ENCODE data around the gene CEACAM18.

CEACAM18 gene

DNA sequence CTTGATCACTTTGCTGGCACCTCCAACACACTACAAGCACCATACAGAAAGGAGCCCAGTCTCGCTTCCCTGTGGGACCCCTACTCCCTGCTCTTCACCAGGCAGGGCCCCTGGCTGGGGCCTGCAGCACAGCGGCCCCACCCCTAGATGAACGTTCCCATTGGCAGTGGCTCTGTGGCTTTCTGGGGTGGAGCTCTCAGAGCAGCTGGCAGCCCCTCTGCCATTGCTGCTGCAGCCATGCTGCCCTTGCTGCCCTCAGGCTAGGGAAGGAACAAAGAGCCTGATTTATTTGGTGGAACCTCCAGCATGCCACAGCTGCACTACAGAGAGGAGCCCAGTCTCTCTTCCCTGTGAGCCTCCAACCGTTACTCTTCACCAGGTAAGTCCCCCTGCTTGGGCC is 47.3 kb downstream of the CEACAM18 start:
- TF ChIP-seq, protein P1, sequence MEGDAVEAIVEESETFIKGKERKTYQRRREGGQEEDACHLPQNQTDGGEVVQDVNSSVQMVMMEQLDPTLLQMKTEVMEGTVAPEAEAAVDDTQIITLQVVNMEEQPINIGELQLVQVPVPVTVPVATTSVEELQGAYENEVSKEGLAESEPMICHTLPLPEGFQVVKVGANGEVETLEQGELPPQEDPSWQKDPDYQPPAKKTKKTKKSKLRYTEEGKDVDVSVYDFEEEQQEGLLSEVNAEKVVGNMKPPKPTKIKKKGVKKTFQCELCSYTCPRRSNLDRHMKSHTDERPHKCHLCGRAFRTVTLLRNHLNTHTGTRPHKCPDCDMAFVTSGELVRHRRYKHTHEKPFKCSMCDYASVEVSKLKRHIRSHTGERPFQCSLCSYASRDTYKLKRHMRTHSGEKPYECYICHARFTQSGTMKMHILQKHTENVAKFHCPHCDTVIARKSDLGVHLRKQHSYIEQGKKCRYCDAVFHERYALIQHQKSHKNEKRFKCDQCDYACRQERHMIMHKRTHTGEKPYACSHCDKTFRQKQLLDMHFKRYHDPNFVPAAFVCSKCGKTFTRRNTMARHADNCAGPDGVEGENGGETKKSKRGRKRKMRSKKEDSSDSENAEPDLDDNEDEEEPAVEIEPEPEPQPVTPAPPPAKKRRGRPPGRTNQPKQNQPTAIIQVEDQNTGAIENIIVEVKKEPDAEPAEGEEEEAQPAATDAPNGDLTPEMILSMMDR (conservative IDR thresholded peaks at IDR 0.05), result no peak
- H3K27ac ChIP-seq, result no peak overlapping the region

DNA sequence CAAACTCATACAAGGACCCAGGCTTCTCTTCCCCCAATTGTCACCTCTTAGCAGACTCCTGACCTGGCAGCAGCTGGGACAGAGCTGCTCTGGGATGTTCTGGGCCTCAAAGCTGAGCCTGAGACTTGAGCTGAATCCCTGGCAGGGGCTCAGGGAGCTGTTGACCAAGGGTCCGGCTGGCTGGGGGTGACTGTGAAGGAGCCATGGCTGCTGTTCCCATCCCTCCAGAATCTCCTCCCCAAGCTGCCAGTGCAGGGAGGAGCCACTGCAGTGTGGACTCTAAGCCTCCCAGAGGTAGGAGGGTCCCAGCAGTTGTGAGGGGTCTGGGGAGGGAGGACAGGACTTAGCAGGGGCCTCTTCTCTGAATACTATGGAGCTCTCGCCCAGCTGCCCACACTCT is 51.0 kb downstream of the CEACAM18 start:
- no peak overlapping the region for H3K27ac ChIP-seq
- TF ChIP-seq, protein P1 (conservative IDR thresholded peaks at IDR 0.05), result no peak

DNA sequence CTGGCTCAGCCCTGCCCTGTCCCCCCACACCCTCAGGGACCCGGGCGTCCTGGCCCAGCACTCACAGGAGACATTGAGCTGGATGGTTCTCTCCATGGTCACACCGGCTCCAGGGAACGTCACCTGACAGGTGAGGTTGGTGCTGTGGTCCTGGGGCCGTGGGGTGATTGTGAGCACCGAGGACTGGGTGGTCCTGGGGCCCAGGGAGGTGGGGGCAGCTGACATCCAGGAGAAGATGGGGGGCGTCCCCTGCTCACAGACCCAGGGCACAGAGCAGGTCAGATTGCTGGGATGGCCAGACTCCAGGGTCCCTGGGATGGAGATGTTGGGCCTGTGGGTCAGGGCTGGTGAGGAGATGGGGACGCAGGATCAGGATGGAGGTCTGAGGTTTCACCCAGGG is 52.3 kb downstream of the CEACAM18 start:
- H3K27ac ChIP-seq, result no peak overlapping the region
- TF ChIP-seq, protein P1 (conservative IDR thresholded peaks at IDR 0.05), result no peak

DNA sequence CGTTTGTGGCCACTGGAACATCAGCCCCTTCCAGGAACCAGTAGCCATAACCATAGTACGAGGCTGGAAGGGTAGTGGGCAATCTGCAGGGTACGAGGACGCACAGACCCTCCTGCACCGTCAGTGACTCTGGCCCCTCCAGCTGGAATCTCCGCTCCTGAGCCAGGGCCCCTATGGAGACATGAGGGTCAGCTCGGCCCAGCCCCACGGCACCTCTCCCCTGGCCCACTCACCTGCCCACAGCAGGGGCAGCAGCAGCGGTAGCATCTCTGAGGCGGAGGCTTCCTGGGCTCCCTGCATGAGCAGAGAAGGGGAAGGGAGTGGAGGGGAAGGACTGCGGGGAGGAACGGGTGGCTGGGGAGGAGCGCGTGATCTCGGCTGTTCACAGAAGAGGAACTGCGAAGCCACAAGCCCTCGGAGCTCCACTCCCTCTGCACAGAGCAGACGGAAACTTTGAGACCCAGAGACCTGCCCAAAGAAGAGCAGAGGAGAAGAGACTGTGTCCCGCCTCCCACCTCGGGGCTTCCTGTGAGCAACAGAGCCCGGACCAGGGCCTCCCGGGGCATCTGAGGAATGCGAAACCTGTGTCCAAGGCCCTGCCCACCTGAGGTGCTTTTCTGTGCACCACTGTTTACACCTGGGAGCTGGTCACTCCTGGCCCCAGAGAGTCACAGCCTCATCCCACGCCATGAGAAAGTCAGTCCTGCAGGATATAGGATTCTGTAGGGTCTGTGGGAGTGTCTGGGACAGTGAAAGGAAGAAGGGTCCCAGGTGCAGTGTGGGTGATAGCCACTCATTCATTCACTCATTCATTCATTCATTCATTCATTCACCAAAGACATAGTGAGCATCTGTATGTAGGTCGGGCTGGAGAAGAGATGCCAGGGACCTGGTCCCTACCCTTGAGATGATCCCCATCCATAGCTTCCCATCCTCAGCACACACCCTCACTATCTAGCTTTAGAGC is 53.3 kb downstream of the CEACAM18 start, which contains the start of gene SIGLEC6:
Gene SIGLEC6, minus strand, starts transcription at position 322 of the 967 bp plus-strand sequence. Its CDS starts 22 bp downstream, at position 300.
- no peak within 1 kb of the TSS for H3K27ac ChIP-seq
- TF ChIP-seq, protein P1 (conservative IDR thresholded peaks at IDR 0.05), result no peak

DNA sequence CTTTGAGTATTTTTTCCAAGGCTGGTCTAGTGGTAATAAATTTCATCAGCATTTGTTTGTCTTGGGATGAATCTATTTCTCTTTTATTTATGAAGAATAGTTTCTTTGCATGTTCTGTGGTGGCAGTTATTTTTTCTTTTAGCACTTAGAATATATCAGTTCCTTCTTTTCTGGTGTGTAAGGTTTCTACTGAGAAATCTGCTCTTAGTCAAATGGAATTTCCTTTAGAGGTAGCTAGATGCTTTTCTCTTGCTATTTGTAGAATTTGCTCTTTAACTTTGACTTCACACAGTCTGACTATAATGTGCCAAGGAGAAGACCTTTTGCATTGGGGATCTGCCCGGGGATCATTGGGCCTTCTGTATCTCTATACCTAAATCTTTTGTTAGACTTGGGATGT is 57.2 kb downstream of the CEACAM18 start:
- TF ChIP-seq, protein P1 (conservative IDR thresholded peaks at IDR 0.05), result no peak
- H3K27ac ChIP-seq, result no peak overlapping the region

DNA sequence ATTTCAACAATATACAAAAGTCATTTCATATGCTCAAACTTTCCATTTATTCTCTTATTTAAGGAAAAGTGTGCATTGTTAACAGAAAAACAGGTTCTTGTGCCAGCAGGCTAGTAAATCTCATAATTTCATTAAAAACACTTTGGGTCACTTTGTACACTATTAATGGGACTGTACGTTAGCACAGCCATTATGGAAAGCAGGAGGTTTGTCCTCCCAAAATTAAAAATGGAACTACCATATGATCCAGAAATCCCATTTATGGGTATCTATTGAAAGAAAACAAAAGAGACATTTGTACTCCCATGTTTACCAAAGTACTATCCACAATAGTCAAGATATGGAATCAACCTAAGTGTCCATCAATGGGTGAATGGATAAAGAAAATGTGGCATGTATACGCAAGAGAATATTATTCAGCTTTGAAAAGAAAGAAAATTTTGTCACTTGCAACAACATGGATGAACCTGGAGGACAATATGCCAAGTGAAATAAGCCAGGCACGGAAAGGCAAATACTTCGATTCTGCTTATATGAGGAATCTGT is 61.6 kb downstream of the CEACAM18 start:
- H3K27ac ChIP-seq, result no peak overlapping the region
- TF ChIP-seq, protein P1 (conservative IDR thresholded peaks at IDR 0.05), result no peak
